GM21825 (cell line): ENCODE data around the gene KIAA1191.

Experiments used
- ATAC-seq: cut with Tn5 transposase; IDR thresholded peaks from one replicate; pipeline ENCODE4 v1.9.1; 2021; ENCODE audit warnings: mild to moderate bottlenecking, moderate library complexity; ENCODE audit not compliant: unreplicated experiment

The KIAA1191 gene

GRCh38 chr5:176389135-176390123 lies 27.9 kb upstream of the KIAA1191 start:
- ATAC-seq, result peak; percentile 26

DNA sequence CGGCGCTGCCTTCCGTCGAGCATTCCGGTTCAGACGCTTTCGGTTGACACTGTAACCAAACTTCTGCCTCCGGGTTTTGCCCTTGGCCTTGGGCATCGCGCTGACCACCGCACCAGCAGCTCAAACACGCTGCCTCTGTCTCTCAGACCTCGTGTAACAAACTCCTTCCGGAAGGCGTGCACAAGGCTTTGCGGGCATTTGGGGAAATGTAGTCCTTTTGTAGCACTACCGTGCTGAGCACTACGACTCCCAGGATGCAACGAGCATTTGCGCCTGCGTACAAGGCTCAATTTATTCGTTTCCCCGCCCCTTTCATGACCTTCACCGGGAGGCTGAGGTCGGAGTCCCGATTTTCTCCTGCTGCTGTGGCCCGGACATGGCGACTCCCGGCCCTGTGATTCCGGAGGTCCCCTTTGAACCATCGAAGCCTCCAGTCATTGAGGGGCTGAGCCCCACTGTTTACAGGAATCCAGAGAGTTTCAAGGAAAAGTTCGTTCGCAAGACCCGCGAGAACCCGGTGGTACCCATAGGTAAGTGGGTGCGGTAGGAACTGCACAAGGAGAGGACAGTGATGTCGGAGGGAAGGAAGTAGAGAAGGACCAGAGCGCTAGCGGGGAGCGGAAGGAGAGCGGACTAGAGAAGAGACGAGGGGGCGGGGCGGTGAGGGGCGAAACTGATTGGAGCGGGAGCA lies 27.0 kb upstream of the KIAA1191 start, which contains the start of the genes HIGD2A and NOP16:
Gene HIGD2A, plus strand, starts transcription at position 308 of the 691 bp plus-strand sequence. Its CDS starts 69 bp downstream, at position 377.
Gene NOP16, minus strand, starts transcription at position 155 of the 691 bp plus-strand sequence. Its CDS starts 59 bp downstream, at position 96.
- peak; percentile 80 for ATAC-seq

GRCh38 chr5:176388003-176388443 lies 26.5 kb upstream of the KIAA1191 start:
- no peak for ATAC-seq

- ATAC-seq, result no peak
Measured at GRCh38 chr5:176387384-176387925, 25.9 kb upstream of the KIAA1191 start.

- ATAC-seq, result no peak
Measured at GRCh38 chr5:176386491-176386890, 24.9 kb upstream of the KIAA1191 start.

GRCh38 chr5:176384991-176385390 lies 23.4 kb upstream of the KIAA1191 start:
- ATAC-seq, result no peak

GRCh38 chr5:176384366-176384930 lies 22.9 kb upstream of the KIAA1191 start:
- no peak for ATAC-seq

GRCh38 chr5:176383961-176384360 lies 22.4 kb upstream of the KIAA1191 start:
- no peak for ATAC-seq

- ATAC-seq, result no peak
Measured at GRCh38 chr5:176383248-176383905, 21.8 kb upstream of the KIAA1191 start.

DNA sequence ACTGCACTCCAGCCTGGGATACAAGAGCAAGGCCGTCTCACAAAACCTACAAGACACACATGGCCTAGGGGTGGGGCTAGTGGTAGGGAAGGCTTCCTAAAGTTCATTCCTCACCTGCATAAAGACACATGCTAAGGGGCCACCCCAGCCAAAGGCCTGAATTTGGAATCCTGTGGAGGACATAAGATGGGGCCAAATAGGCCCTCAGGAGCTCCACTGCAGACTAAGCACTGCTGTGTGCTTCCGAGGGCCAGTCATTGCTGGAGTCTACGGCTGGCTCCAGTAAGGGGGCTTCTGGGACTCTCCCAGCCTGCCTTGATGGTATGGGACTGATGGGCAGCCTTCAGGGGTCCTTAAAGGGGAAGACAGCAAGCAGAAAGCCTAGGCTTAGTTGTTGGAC lies 21.2 kb upstream of the KIAA1191 start:
- no peak for ATAC-seq

DNA sequence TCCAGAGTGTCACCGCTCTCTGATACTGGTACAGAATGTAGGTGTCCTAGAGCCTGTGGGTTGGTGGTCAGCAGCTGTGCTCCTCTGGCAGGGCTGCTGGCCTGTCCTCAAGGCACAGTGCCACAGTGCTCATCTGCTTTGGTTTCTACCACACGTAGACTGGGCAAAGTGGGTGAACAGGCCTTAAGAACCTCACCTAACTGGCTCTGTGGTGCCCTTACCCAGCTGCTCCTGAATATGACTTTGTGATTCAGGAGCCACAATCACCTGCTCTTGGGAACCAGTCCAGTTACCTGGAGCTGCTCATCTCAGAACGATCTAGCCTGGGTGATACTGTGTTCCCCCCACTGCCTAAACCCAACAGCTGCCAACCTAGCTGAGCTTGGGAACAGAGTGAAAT lies 20.4 kb upstream of the KIAA1191 start:
- no peak for ATAC-seq

DNA sequence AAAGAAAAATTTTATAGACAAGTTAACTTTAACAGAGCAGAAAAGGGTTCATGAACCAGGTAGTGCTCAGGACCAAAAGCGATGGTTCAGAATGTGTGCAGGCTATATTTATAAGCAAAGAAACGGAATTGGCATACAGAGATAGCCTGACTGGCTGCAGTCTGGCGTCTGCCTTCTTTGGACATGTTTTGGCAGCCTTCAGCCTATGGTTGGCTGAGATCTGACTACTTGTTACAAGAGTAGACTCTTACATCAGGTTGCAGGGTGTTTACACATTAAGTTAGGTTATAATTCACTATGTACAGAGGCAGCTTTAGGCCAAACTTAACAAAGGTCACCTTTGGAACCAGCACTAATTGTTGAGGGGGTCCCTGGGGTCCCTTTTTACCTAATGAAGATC lies 19.9 kb upstream of the KIAA1191 start:
- ATAC-seq, result no peak

- ATAC-seq, result no peak
Measured at GRCh38 chr5:176379881-176380280, 18.3 kb upstream of the KIAA1191 start.

DNA sequence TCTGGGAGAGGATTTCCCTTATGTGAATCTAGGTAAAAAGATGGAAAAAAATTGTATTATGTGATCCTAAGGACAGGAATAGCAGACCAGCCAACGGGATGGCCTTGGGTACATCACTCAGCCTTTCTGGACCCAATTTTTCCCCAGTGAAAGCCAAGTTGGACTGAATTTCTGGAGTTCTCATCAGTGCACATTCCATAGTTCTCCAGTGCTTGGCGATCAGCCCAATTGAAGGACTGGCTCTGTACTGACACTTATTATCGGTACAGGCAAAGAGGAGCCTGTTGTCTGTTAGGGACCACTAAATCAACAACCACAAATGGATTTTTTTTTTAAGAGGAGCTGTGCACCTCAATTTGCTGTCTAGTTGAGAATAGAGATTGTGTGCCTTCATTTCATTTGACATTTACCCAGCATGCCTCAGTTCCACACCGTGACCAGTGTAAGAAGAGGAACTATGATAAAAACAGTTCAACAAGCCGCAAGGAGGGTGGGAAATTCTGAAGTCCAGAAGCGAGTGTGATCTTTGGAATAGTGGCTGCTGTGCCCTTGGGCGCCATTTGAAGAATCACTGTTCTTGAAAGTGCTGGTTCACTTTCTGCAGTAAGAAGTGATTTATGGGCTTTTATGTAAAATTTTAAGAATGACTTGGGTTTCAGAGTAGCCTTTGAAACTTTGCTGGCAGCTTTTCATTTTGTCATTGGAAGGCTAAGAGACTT lies 11.7 kb upstream of the KIAA1191 start:
- no peak for ATAC-seq

DNA sequence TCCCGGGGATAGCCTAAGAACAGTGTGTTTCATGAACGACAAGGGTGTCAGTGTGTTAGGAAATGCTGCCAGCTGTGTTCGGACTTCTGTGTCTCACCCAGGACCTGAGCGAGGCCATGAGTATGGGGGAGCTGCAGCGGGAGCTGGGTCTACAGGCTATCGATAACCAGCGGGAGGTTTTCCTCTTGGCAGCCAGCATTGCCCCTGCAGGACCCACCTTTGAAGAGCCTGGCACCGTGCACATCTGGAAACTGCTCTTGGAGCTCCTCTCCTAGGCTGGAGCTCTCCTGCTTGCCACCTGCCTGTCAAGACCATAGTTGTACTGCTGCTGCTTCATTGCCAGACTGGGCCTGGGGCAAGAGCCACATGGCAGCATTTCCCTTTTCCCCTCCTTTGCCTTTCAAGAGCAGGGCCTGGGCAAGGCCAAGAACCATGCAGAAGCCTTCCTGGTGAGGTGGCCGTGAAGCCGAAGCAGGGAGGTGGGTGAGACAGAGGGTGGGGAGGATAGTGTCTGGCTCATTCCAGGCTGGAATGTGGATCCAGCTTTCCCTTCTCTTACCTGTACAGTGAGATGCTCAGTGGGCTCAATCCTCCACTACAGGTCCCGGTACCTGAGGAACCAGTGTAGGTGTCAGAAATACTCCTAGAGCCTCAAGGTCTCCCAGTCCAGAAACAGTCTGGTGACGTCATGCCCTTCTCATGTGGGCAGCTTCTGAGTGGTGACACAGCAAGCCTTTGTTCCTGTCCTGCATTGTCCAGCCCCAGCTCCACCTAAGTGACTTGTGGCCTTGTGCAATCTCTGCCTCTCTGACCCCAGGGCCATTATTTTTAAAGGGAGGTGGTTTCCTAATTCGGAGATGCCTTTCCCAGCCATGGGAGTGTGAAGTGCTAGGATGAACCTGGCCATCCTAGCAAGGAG lies 10.3 kb upstream of the KIAA1191 start:
- ATAC-seq, result no peak

- ATAC-seq, result no peak
Measured at GRCh38 chr5:176369934-176370711, 8.6 kb upstream of the KIAA1191 start.

GRCh38 chr5:176368726-176369125 lies 7.2 kb upstream of the KIAA1191 start:
- no peak for ATAC-seq
